CD4-positive, CD25-positive, alpha-beta regulatory T cell (primary cell): ENCODE data around the gene TNFAIP6. TPM values are rescaled to one million over a fixed set of nuclear protein-coding genes. Genes with fewer than 3 reads are reported as not detected.

Experiments used
- ATAC-seq, 2 donors: fragments of 150-1000 bp; cut with Tn5 transposase; one replicate each; pipeline ENCODE4 v1.10.0; 2021; ENCODE audit warnings: low read depth in 2 of 2, moderate number of reproducible peaks in 2 of 2, moderate library complexity in 1 of 2
- DNase-seq, 3 donors: peaks; one replicate each; pipeline versions ENCODE4 v3.0.0 to v3.0.0-alpha.2; 2012 to 2022; ENCODE audit warnings: mixed read lengths in 1 of 3
- H3K27ac ChIP-seq: one replicate; pipeline ENCODE4 v1.7.0; 2013; ENCODE audit warnings: mild to moderate bottlenecking, low read length; ENCODE audit not compliant: insufficient read depth, poor library complexity, severe bottlenecking
- H3K27me3 ChIP-seq: one replicate; pipeline ENCODE4 v1.7.0; 2013; ENCODE audit warnings: low read length; ENCODE audit not compliant: control insufficient read depth, insufficient read depth
- H3K36me3 ChIP-seq: one replicate; pipeline ENCODE4 v1.7.0; 2013; ENCODE audit warnings: mild to moderate bottlenecking, low read length, moderate library complexity; ENCODE audit not compliant: control insufficient read depth, insufficient read depth
- H3K4me1 ChIP-seq: 2 replicates; pipeline ENCODE4 v1.7.0; 2013; ENCODE audit warnings: mild to moderate bottlenecking, low read length; ENCODE audit not compliant: insufficient read depth, control insufficient read depth, poor library complexity, severe bottlenecking
- H3K4me3 ChIP-seq: one replicate; pipeline ENCODE4 v1.7.0; 2013; ENCODE audit warnings: low read depth, mild to moderate bottlenecking, low read length, moderate library complexity
- H3K9me3 ChIP-seq, 2 experiments: 1 replicate in 1 of 2; 2 replicates in 1 of 2; pipeline ENCODE4 v1.7.0; 2013; ENCODE audit warnings: low read length in 2 of 2, mild to moderate bottlenecking in 1 of 2, moderate library complexity in 1 of 2; ENCODE audit not compliant: control insufficient read depth in 2 of 2
- H3K27ac Mint-ChIP-seq, 3 donors: one replicate each; pipeline ENCODE4 v1.8.0; 2020 to 2022; ENCODE audit warnings: mild to moderate bottlenecking in 3 of 3, mixed read lengths in 3 of 3, moderate library complexity in 2 of 3
- H3K27me3 Mint-ChIP-seq: one replicate; pipeline ENCODE4 v1.8.0; 2022; ENCODE audit warnings: mild to moderate bottlenecking, mixed read lengths
- H3K36me3 Mint-ChIP-seq: one replicate; pipeline ENCODE4 v1.8.0; 2020; ENCODE audit warnings: mixed read lengths
- H3K4me1 Mint-ChIP-seq, 4 donors: one replicate each; pipeline ENCODE4 v1.8.0; 2020 to 2022; ENCODE audit warnings: mixed read lengths in 4 of 4, mild to moderate bottlenecking in 1 of 4
- H3K4me3 Mint-ChIP-seq, 4 donors: one replicate each; pipeline ENCODE4 v1.8.0; 2020 to 2022; ENCODE audit warnings: mild to moderate bottlenecking in 4 of 4, mixed read lengths in 4 of 4, moderate library complexity in 3 of 4
- H3K9me3 Mint-ChIP-seq, 7 donors: one replicate each; pipeline ENCODE4 v1.8.0; 2020 to 2022; ENCODE audit warnings: mixed read lengths in 7 of 7, mild to moderate bottlenecking in 3 of 7, moderate library complexity in 2 of 7
- polyA plus RNA-seq, 4 donors: library from polyadenylated mRNA; unstranded; fragments of 300-500 nt; fragmentation: Illumina TruSeq; gene quantifications; one replicate each; pipeline ENCODE4 v1.2.3, GENCODE V29; 2021
- total RNA-seq: library from RNA; stranded (reverse); gene quantifications from one replicate; pipeline ENCODE4 v1.2.3, GENCODE V29; 2022

Gene TNFAIP6
- total and polyA plus RNA-seq, 5 donors from 2014 or later, result not detected

GRCh38 chr2:151394509-151394908 lies 37.1 kb downstream of the TNFAIP6 start:
- no peak overlapping the region for H3K4me3 ChIP-seq
- peaks cover 3% of the 10 kb centered on the region for H3K27me3 ChIP-seq
- H3K4me1 ChIP-seq, result no peaks in the 10 kb centered on the region
- H3K27me3 Mint-ChIP-seq, result peaks cover 24% of the 10 kb centered on the region
- no peaks in the 10 kb centered on the region for H3K36me3 Mint-ChIP-seq
- no peak overlapping the region for H3K27ac Mint-ChIP-seq
- H3K4me1 Mint-ChIP-seq, result no peaks in the 10 kb centered on the region
- no peak overlapping the region for H3K4me3 Mint-ChIP-seq
- H3K27ac ChIP-seq, result no peak overlapping the region
- no peak for ATAC-seq
- no peaks in the 10 kb centered on the region for H3K9me3 ChIP-seq
- DNase-seq, result no peak
- H3K9me3 Mint-ChIP-seq, result peaks cover 0 to 1% (median 0%) of the 10 kb centered on the region in 7 donors
- H3K36me3 ChIP-seq, result no peaks in the 10 kb centered on the region

- no peak overlapping the region for H3K4me3 ChIP-seq
- no peak overlapping the region for H3K27ac ChIP-seq
- DNase-seq (no peak), ATAC-seq (no peak)
- Mint-ChIP-seq H3K9me3 (no peaks in the 10 kb centered on the region), H3K4me1 (no peaks in the 10 kb centered on the region), H3K36me3 (no peaks in the 10 kb centered on the region), H3K4me3 (no peak overlapping the region), H3K27ac (no peak overlapping the region), H3K27me3 (peaks cover 19% of the 10 kb centered on the region)
- no peaks in the 10 kb centered on the region for H3K9me3 ChIP-seq
- no peaks in the 10 kb centered on the region for H3K36me3 ChIP-seq
- no peaks in the 10 kb centered on the region for H3K4me1 ChIP-seq
- H3K27me3 ChIP-seq, result peaks cover 3% of the 10 kb centered on the region
Measured at GRCh38 chr2:151395509-151396374, 38.4 kb downstream of the TNFAIP6 start.

GRCh38 chr2:151399981-151400380 lies 42.6 kb downstream of the TNFAIP6 start:
- ATAC-seq (no peak), DNase-seq (no peak)
- no peaks in the 10 kb centered on the region for H3K4me1 ChIP-seq
- no peaks in the 10 kb centered on the region for H3K9me3 Mint-ChIP-seq
- no peaks in the 10 kb centered on the region for H3K36me3 Mint-ChIP-seq
- no peaks in the 10 kb centered on the region for H3K36me3 ChIP-seq
- H3K9me3 ChIP-seq, result no peaks in the 10 kb centered on the region
- no peak overlapping the region for H3K27ac Mint-ChIP-seq
- H3K27me3 Mint-ChIP-seq, result peaks cover 10% of the 10 kb centered on the region
- H3K4me1 Mint-ChIP-seq, result no peaks in the 10 kb centered on the region
- no peak overlapping the region for H3K4me3 ChIP-seq
- H3K27ac ChIP-seq, result no peak overlapping the region
- H3K4me3 Mint-ChIP-seq, result no peak overlapping the region
- H3K27me3 ChIP-seq, result peaks cover 3% of the 10 kb centered on the region

DNA sequence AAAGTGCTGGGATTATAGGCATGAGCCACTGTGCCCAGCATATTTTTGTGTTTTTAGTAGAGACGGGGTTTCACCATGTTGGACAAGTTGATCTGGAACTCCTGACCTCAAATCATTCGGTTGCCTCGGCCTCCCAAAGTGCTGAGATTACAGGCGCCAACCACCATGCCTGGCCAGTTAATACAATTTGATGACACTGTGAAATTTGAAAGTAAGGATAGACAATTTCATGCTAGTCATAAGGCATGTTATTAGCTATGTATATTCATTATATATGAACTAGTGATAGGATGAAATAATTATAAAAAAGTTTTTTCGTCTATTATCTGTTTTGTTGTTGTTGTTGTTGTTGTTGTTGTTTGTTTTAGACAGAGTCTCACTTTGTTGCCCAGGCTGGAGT lies 43.8 kb downstream of the TNFAIP6 start:
- Mint-ChIP-seq H3K4me3 (no peak overlapping the region), H3K27me3 (peaks cover 12% of the 10 kb centered on the region)
- peaks cover 3% of the 10 kb centered on the region for H3K27me3 ChIP-seq

DNA sequence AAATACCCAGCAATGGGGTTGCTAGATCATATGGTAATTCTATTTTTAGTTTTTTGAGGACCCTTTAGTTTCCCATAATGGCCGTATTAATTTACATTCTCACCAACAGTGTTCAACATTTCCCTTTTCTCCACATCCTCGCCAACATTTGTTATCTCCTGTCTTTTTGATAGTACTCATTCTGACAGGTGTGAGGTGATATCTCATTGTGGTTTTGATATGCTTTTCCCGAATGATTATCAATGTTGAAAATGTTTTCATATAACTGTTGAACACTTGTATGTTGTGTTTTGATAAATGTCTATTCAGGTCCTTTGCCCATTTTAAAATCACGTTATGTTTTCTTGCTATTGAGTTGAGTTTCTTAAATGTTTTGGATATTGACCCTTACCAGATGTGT lies 46.5 kb downstream of the TNFAIP6 start:
- DNase-seq (no peak), ATAC-seq (no peak)
- Histone ChIP-seq H3K27me3 (no peaks in the 10 kb centered on the region), H3K27ac (no peak overlapping the region), H3K36me3 (no peaks in the 10 kb centered on the region), H3K4me1 (no peaks in the 10 kb centered on the region), H3K9me3 (no peaks in the 10 kb centered on the region), H3K4me3 (no peak overlapping the region)
- H3K9me3 Mint-ChIP-seq, result no peaks in the 10 kb centered on the region
- H3K27ac Mint-ChIP-seq, result no peak overlapping the region
- H3K27me3 Mint-ChIP-seq, result peaks cover 4% of the 10 kb centered on the region
- H3K4me1 Mint-ChIP-seq, result no peaks in the 10 kb centered on the region
- no peaks in the 10 kb centered on the region for H3K36me3 Mint-ChIP-seq
- no peak overlapping the region for H3K4me3 Mint-ChIP-seq

More for the DNA sequence above, 43.8 kb downstream of the TNFAIP6 start:
- Histone ChIP-seq H3K9me3 (no peaks in the 10 kb centered on the region), H3K27ac (no peak overlapping the region), H3K36me3 (no peaks in the 10 kb centered on the region), H3K4me3 (no peak overlapping the region), H3K4me1 (no peaks in the 10 kb centered on the region)
- Mint-ChIP-seq H3K36me3 (no peaks in the 10 kb centered on the region), H3K9me3 (no peaks in the 10 kb centered on the region), H3K27ac (no peak overlapping the region), H3K4me1 (no peaks in the 10 kb centered on the region)
- DNase-seq, result no peak
- no peak for ATAC-seq

DNA sequence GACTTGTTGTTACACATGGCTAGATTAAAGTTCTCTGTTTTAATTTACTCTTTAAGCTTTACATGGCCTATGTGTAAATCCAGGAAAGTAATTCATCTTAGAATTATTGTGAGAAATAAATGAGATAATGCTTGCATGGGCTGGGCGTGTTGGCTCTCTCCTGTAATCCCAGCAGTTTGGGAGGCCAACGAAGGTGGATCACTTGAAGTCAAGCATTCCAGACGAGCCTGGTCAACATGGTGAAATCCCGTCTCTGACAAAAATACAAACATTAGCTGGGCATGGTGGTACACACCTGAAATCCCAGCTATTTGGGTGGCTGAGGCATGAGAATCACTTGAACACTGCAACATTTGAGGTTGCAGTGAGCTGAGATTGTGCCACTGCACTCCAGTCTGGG lies 48.0 kb downstream of the TNFAIP6 start:
- ATAC-seq (no peak), DNase-seq (no peak)
- no peaks in the 10 kb centered on the region for H3K27me3 ChIP-seq
- H3K4me3 ChIP-seq, result no peak overlapping the region
- no peaks in the 10 kb centered on the region for H3K9me3 ChIP-seq
- H3K27ac ChIP-seq, result no peak overlapping the region
- H3K36me3 Mint-ChIP-seq, result peaks cover under 1% of the 10 kb centered on the region
- H3K9me3 Mint-ChIP-seq, result no peaks in the 10 kb centered on the region
- H3K4me3 Mint-ChIP-seq, result no peak overlapping the region
- H3K4me1 ChIP-seq, result no peaks in the 10 kb centered on the region
- H3K36me3 ChIP-seq, result no peaks in the 10 kb centered on the region
- H3K27me3 Mint-ChIP-seq, result peaks cover 4% of the 10 kb centered on the region
- no peak overlapping the region for H3K27ac Mint-ChIP-seq
- peaks cover 0 to 8% (median 4%) of the 10 kb centered on the region in 4 donors for H3K4me1 Mint-ChIP-seq

- H3K36me3 ChIP-seq, result peaks cover 2% of the 10 kb centered on the region
- peaks cover 8% of the 10 kb centered on the region for H3K36me3 Mint-ChIP-seq
- H3K27me3 ChIP-seq, result no peaks in the 10 kb centered on the region
- peak overlapping the region in 2 of 4 donors; percentile 50 to 74 for H3K4me3 Mint-ChIP-seq
- H3K4me1 Mint-ChIP-seq, result peaks cover 7 to 25% (median 17%) of the 10 kb centered on the region in 4 donors
- H3K27ac ChIP-seq, result no peak overlapping the region
- no peak overlapping the region for H3K4me3 ChIP-seq
- H3K27me3 Mint-ChIP-seq, result peaks cover 4% of the 10 kb centered on the region
- H3K9me3 Mint-ChIP-seq, result no peaks in the 10 kb centered on the region
- DNase-seq, result no peak
- H3K9me3 ChIP-seq, result no peaks in the 10 kb centered on the region
- ATAC-seq, result no peak
- H3K27ac Mint-ChIP-seq, result no peak overlapping the region
- peaks cover 14% of the 10 kb centered on the region for H3K4me1 ChIP-seq
Measured at GRCh38 chr2:151407281-151407680, 49.9 kb downstream of the TNFAIP6 start.
